ENCODE results near the gene LDLRAD4.

LDLRAD4 gene

DNA sequence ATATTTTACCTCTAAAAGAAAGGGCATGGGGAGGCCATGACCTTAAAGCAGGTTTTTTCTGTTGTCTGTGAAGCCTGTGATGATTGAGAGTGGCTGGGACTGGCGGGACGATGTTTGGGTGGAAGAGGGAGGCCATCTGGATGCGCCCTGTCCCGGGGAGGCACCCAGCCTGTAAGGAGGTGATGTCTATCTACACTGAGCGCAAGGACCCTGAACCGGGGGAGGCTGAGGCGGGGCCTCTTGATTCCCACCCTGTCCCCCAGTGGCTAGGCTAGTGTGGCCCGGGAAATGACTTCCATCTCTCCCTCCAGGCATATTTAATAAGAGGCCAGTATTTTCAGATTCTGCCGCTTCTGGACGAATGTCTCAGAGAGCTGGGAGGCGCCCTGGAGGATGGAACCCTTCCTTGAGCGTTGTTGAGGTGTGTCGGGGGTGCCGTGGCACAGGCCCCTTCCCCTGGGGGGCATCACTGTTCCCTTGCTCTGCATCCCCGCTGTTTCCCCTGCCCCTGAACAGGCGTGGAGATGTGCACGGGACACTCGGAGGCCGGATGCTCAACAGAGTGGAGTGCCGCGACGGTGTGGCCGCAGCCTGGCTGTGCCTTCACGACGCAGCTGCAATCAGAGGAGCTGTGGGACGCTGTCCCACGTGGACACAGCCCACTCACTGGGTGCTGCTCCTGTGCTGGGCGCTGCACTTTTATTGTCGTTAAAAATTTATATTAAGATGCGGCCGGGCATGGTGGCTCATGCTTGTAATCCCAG, 185.4 kb downstream of the LDLRAD4 start:
- no peak overlapping the region for H3K4me3 ChIP-seq (ENCODE audit: low read length)
- DNase-seq (ENCODE audit: low read depth) = no peak
- TF ChIP-seq, protein P1, sequence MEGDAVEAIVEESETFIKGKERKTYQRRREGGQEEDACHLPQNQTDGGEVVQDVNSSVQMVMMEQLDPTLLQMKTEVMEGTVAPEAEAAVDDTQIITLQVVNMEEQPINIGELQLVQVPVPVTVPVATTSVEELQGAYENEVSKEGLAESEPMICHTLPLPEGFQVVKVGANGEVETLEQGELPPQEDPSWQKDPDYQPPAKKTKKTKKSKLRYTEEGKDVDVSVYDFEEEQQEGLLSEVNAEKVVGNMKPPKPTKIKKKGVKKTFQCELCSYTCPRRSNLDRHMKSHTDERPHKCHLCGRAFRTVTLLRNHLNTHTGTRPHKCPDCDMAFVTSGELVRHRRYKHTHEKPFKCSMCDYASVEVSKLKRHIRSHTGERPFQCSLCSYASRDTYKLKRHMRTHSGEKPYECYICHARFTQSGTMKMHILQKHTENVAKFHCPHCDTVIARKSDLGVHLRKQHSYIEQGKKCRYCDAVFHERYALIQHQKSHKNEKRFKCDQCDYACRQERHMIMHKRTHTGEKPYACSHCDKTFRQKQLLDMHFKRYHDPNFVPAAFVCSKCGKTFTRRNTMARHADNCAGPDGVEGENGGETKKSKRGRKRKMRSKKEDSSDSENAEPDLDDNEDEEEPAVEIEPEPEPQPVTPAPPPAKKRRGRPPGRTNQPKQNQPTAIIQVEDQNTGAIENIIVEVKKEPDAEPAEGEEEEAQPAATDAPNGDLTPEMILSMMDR (conservative IDR thresholded peaks at IDR 0.05; ENCODE audit: low read depth, low read length) = no peak

DNA sequence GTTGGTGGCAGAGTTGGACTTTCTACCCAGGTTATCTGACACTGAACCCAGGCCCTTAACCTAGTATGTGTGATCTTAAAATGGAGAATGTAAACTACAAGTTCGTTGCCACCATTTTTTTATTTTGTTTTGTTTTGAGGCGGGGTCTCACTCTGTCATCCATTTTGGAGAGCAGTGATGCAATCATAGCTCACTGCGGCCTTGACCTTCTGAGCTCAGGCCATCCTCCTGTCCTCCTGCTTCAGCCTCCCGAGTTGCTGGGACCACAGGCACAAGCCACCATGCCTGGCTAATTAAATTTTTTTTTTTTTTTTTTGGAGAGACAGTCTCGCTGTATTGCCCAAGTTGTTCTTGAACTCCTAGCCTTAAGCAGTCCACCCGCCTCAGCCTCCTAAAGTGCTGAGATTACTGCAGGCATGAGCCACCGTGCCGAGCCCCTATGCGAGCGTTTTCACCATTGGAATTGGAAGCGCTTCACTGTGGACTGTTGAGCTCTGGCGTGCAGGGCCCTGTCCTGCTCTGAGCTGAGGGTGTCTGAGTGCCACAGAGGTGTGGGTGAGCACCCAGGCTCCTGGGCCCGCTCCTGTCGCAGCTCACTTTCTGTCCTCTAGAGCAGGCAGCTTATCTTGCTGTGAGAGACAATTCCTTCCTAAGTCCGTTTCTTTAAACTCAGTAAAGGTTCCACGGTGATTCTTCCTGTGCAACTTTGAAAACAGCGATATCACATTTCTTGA, 186.9 kb downstream of the LDLRAD4 start:
- DNase-seq (ENCODE audit: low read depth) = no peak
- TF ChIP-seq, protein P1 (conservative IDR thresholded peaks at IDR 0.05; ENCODE audit: low read depth, low read length) = no peak
- no peak overlapping the region for H3K4me3 ChIP-seq (ENCODE audit: low read length)

DNA sequence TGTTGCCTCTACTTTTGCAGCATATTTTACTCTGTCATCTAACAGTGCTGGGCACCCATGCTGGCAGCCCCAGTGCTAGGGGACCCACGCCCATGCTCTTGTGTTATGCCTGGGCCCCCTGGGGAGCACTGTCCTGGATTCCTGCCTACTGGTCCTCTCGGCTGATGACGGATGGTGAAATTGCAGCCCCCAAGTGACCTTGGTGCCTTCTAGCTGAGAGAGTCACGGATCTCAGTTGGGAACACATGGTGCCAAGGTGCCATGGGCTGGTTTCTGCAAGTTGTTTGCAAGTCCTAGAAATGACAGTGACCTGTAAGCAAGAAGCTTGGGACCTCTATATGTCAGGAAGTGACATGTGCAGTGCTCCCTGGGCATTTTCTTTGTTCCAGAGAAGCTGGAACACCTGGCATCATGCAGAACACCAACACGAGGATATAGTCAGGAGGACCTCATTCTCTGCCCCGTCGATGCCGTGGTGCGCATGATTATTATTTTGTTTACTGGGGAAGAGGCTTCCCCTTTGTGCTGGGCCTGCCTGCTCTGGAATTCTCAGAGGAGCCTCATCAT, 187.6 kb downstream of the LDLRAD4 start:
- TF ChIP-seq, protein P1 (conservative IDR thresholded peaks at IDR 0.05; ENCODE audit: low read depth, low read length) = no peak
- no peak for DNase-seq (ENCODE audit: low read depth)
- H3K4me3 ChIP-seq (ENCODE audit: low read length) = no peak overlapping the region

DNA sequence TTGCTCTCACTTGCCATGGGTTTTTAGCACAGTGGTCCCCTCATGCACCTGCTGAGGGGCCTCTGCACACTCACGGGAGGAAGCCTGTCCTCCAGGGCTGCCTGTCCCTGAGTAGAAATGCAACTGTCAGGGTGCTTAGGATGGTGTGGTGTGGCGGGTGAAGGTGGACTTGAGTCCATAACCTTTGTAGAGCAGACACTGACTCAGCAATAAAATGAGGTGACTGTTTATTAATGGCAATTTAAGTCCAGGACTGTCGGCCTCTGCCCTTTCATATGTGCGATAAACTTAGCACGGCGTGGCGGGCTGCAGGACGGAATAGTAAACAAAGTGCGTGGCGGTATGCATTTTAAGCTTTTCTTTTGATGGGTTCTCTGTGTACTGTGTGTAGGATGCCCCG, 188.2 kb downstream of the LDLRAD4 start:
- no peak overlapping the region for H3K4me3 ChIP-seq (ENCODE audit: low read length)
- no peak for DNase-seq (ENCODE audit: low read depth)
- TF ChIP-seq, protein P1 (conservative IDR thresholded peaks at IDR 0.05; ENCODE audit: low read depth, low read length) = no peak

DNA sequence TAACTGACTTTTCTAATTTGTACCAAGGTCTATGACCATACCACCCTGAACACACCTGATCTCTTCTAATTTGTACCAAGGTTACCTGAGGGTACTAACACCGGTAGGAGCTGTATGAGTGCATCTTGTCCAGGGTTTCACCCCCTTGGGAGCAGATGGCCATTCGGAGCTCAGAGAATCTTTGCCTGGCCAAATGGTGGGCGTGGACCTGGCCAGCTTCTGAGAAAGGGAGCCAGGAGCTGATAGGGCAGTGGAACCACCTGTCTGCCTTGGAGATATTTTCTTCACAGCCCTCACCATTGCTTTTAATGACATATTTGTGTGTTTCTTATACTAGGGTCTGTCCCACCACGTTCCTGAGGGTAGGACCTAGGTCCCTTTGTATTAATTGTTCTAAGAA, 188.9 kb downstream of the LDLRAD4 start:
- H3K4me3 ChIP-seq (ENCODE audit: low read length) = no peak overlapping the region
- TF ChIP-seq, protein P1 (conservative IDR thresholded peaks at IDR 0.05; ENCODE audit: low read depth, low read length) = no peak
- DNase-seq (ENCODE audit: low read depth) = no peak

DNA sequence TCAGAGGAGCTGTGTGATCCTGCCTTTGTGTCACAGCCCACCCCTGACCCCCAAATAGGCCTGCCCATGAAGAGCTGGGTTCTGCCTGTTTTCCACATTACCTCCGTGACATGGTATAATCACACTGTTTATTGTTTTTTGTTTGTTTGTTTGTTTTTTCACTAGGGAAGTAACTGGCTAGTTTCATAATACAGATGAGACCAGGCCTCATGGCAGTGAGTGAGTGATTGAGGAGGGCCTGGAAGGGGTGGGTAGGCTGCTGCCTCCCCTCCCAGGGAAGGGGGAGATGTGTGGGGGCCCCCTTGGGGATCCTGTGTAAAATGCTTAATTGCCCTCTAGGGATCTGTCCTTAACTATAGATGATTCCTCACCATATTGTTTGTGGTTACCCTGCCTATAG, 190.5 kb downstream of the LDLRAD4 start:
- H3K4me3 ChIP-seq (ENCODE audit: low read length) = no peak overlapping the region
- TF ChIP-seq, protein P1 (conservative IDR thresholded peaks at IDR 0.05; ENCODE audit: low read depth, low read length) = no peak
- no peak for DNase-seq (ENCODE audit: low read depth)

Data from retinal pigment epithelial cell (primary cell).